IPS DF 4.7 (cell line): Measurements from ENCODE around the gene MAOB.
"Not testable (repeated sequence)": the region's sequence is repeated elsewhere in the genome, so short reads cannot be mapped to it uniquely, and the experiment has no call there.

Source experiments
- DNase-seq: peaks from one replicate; pipeline ENCODE4 v3.0.0-alpha.2; 2013; ENCODE audit warnings: low spot score; ENCODE audit errors: extremely low read depth

MAOB gene

GRCh38 chrX:43756076-43756475, 126.2 kb downstream of the MAOB start:
- no peak for DNase-seq

DNA sequence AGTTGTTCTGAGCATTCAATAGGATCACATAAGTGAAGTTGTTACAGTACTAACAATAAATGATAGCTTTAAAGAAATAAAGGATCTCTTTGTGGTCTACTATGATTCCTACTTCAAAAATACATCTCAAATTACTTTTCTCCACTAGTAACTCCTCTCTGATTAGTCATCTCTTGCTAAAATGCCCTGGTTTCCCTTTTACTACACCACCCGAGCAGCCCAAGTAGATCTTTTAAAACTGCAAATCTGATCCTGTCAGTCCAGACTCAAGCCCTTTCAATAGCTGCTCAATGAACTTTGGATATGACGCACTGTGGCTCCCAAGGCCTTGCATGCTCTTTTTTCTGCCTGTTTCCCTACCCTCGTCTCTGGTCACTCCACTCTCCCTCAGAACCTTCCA, 128.6 kb downstream of the MAOB start:
- no peak for DNase-seq

DNA sequence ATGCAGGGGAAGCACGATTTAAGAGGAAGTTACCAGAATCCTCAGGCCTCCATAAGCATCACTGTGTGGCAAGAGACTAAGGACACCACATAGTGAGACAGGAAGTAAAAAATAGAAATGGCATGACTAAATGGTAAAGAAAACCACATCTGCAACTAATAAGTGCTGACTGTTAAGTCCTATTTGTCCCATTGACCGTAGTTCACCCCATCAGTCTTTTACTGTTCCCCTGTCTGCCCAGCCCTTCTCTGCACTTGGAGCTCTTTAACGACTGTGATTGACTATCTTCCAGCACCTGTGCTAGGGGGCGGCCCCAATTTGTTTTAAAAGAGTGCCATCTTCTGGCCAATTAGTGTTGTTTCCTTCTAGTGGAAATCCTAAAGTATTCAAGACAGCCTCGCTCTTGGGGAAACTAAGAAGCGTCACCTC, 132.0 kb downstream of the MAOB start:
- DNase-seq: no peak

DNA sequence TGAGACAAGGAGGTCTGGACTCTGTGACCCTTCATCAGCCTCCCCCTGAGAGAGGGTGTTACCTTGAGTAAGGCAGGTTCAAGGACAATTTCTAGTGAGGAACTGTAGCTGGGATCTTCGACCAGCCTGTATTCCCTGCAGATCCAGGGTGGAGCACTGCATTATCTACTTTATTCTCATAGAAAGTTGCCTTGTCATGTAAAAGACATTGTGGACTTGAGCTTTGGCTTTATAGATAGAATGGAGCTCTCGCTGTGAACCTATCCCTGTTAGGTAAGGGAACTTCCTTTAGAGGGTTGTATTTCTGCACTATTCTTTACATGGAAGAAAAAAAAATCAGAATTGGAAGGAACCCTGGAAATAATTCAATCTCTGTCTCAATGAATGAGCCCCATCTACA, 134.8 kb downstream of the MAOB start:
- DNase-seq: no peak

DNA sequence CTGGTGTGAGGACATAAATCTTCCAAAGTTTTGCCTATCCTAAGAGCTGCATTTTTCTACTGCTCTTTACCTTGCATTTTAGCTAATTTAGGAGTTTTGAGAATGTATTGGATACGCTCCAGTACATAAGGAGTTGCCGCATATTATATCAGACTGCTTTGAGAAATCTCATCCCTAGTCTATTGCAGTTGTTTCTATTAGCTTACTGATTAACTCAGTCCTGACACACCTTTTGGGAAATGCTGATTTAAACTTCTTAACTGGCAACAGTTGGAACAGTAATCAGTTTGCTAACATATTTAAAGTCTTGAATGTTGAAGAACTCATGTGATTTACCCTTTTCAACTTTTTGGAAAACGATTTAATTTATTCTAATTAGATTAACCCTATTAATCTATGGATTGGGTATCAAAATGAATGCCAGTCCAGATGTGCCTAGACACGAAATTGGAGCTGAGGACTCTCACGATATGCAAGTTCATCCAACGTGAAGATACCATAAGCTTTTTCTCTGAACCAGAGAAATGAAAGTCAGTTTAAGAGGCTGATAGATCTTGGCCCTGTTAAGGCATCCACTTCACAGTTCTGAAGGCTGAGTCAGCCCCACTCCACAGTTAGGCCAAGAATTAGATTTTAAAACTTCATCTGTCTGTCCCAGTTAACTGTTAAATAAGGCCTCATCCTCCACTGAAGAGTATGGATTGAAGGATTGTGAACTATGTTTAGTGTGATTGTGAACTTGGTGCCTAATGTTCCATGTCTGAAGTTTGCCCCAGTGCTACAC, 136.1 kb downstream of the MAOB start:
- no peak for DNase-seq

- no peak for DNase-seq
These were observed 138.0 kb downstream of the MAOB start for GRCh38 chrX:43744284-43744683.

DNA sequence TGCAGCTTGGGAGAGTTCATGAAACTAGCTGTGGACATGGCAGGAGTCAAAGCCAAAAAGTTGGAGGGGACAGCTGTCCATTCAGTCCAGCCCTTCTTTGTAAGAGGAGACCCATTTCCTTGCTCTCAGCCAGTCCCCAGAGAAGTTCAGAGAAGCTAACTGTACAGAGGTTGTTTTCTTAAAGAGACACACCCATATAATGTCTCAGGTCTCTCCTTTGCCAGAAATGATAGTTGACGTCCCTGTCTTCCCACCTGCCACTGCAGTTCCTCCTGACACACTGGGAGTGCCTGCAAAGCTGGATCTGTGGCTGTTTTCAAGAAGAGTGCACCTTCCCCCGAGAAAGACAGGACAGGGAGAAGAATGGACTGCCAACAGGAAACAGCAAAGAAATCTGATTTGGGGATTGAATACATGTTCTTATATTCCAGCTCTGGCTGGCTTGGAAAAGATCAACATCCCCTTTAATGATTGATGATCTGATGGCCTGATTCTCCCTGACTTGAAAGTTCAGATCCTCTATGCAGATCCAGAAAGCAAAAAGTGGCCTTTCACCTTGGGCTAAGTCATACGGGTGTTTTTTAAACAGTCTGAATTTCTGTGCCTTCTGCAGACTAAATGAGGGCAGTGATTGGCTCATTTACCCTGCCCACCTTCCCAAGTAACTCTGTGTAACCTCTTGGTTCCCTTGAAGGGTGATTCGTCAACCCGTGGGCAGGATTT, 139.0 kb downstream of the MAOB start:
- DNase-seq: no peak

DNA sequence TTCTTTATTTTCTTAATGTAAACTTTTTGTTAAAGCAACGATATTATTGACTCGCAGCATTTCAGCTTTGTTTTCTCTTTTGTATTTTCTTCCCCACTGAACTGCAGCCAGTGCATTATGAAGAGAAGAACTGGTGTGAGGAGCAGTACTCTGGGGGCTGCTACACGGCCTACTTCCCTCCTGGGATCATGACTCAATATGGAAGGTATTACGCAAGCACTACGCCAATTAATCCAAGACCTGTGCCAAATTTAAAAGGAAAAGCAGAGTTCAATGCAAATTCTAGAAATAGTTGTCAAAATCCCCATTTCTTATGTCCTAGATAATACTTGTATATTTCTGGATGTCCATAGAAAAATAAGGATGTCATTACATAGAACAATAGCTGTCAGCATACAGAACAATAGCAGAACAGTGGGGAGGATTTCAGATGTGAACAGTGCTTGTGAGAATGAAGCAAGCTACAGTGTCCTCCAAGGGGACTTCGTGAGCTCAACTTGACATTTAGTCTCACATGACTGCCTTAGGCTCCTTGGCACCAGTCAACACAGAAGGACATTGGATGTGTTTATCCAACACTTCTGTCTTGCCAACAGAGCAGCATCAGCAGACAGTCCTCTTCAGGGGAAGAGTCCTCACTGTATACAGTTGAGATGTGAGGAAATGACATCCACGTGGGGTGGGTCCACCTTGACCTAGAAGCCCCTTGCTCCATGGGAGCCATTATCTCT, 140.2 kb downstream of the MAOB start:
- DNase-seq: no peak

GRCh38 chrX:43735957-43736356, 146.3 kb downstream of the MAOB start:
- DNase-seq: no peak

- DNase-seq: no peak
These were observed 146.7 kb downstream of the MAOB start for GRCh38 chrX:43735534-43735933.

GRCh38 chrX:43734444-43734843, 147.8 kb downstream of the MAOB start:
- no peak for DNase-seq

DNA sequence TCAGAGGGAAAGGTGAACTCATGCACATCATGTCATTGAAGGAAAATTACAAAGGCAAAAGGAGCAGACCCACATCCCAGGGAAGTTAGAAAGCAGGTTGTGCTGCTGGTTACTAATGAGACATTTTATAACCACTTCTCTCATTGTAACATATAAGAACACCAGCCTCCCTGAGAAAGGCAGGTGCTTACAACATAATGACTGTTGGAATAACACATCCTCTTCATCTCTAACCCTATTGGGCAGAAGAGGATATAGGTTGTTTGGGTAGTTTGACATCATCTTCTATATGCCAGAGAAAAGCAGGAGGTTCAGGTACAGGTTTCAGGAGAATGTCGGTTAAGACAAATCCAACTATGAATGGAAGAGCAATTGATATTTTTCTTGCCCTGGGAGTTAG, 148.6 kb downstream of the MAOB start:
- DNase-seq: no peak

DNA sequence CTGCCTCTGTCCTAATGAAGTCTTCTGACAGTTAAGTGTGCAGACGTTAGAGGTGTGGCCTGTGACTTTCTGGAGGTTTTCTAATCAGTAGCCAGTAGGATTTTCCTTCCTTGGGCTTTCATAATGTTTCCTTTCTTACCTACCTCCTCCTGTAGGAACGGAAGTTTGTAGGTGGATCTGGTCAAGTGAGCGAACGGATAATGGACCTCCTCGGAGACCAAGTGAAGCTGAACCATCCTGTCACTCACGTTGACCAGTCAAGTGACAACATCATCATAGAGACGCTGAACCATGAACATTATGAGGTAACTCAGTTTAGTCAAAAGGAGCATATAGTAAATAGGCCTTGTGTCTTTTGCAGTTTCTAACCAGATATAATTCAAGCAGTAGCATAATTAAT, 151.2 kb downstream of the MAOB start:
- DNase-seq: no peak

DNA sequence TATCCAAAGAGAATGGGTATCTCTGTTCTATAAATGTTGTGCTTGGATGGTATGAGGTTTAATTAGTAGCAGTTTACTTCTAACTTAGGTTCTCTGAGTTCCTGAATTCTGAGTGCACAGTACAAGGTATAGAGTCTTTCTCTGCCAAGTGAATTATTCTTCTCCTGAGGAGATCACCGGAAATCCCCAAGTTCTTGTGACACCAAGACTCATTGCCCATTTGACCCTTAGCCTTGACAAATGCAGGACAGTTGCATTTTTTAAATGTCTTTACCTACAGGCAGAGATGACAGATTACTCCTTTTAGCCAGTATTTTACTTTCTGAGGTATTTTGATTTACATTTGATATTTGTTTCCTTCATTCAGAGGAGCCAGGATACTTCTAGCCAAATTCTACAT, 153.3 kb downstream of the MAOB start:
- no peak for DNase-seq

- DNase-seq: no peak
These were observed 154.2 kb downstream of the MAOB start for GRCh38 chrX:43728002-43728401.

DNA sequence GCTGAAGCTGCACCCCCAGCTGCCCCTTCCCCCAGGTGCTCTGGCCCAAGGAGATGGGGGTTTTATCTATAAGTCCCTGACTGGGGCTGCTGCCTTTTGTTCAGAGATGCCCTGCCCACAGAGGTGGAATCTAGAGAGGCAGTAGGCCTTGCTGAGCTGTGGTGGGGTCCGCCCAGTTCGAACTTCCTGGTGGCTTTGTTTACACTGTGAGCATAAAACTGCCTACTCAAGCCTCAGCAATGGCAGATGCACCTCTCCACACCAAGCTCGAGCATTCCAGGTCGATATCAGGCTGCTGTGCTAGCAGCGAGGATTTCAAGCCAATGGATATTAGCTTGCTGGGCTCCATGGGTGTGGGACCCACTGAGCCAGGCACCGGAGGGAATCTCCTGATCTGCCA, 155.0 kb downstream of the MAOB start:
- DNase-seq: not testable (repeated sequence)

DNA sequence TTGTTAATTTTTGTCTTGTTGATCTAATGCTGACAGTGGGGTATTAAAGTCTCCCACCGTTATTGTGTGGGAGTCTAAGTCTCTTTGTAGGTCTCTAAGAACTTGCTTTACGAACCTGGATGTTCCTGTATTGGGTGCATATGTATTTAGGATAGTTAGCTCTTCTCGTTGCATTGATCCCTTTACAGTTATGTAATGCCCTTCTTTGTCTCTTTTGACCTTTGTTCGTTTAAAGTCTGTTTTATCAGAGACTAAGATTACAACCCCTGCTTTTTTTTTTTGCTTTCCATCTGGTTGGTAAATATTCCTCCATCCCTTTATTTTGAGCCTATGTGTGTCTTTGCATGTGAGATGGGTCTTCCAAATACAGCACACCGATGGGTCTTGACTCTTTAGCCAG, 157.0 kb downstream of the MAOB start:
- DNase-seq: not testable (repeated sequence)

- no peak for DNase-seq
These were observed 161.3 kb downstream of the MAOB start for GRCh38 chrX:43720961-43721360.

- no peak for DNase-seq
These were observed 162.2 kb downstream of the MAOB start for GRCh38 chrX:43720082-43720481.

- DNase-seq: no peak
These were observed 163.3 kb downstream of the MAOB start for GRCh38 chrX:43718956-43719355.

GRCh38 chrX:43718546-43718945, 163.7 kb downstream of the MAOB start:
- no peak for DNase-seq

GRCh38 chrX:43718081-43718480, 164.2 kb downstream of the MAOB start:
- DNase-seq: no peak
